Uterus (tissue), 4 donors: ENCODE data around the gene FLRT1. TPM values are rescaled to one million over a fixed set of nuclear protein-coding genes. Genes with fewer than 3 reads are reported as not detected.

Experiments
- DNase-seq, 2 donors: peaks; one replicate each; pipeline ENCODE4 v3.0.0-alpha.2; 2019 to 2020
- H3K27ac ChIP-seq, 2 donors: fragments of 200-600 bp; sonication (generic); 1 replicate in 1 of 2; 2 replicates in 1 of 2; pipeline ENCODE4 v1.5.1; 2016 to 2018
- H3K27me3 ChIP-seq, 2 donors: fragments of 200-600 bp; sonication (generic); one replicate each; pipeline ENCODE4 v1.5.1; 2018 to 2019; ENCODE audit warnings: control low read depth in 1 of 2
- H3K36me3 ChIP-seq, 2 donors: fragments of 200-600 bp; sonication (generic); one replicate each; pipeline ENCODE4 v1.5.1; 2019; ENCODE audit warnings: control low read depth in 1 of 2
- H3K4me1 ChIP-seq, 2 donors: fragments of 200-600 bp; sonication (generic); one replicate each; pipeline ENCODE4 v1.5.1; 2018 to 2019; ENCODE audit warnings: control low read depth in 1 of 2
- H3K4me3 ChIP-seq, 2 donors: fragments of 200-600 bp; sonication (generic); 1 replicate in 1 of 2; 2 replicates in 1 of 2; pipeline ENCODE4 v1.5.1; 2018 to 2019; ENCODE audit warnings: mild to moderate bottlenecking in 1 of 2
- H3K9me3 ChIP-seq, 2 donors: fragments of 200-600 bp; sonication (generic); one replicate each; pipeline ENCODE4 v1.5.1; 2019; ENCODE audit warnings: control low read depth in 1 of 2
- POLR2A ChIP-seq, 2 donors: fragments of 450-650 bp; IDR thresholded peaks; one replicate each; pipeline ENCODE4 v1.6.1; 2016; ENCODE audit warnings: antibody characterized with exemption in 2 of 2, mild to moderate bottlenecking in 1 of 2, moderate library complexity in 1 of 2
- intact Hi-C: fragments of 100-400 bp; cut with DNase I; formaldehyde crosslinking; loops from one replicate; pipeline ENCODE4 v1.15.1; 2023; ENCODE audit warnings: low total_unique reads
- total RNA-seq, 4 donors: library from RNA; depleted of rRNA in 3 of 4; stranded (reverse); fragments of >200 nt in 3 of 4; gene quantifications; one replicate each; pipeline versions ENCODE4 v1.1.0 to v1.2.4, GENCODE V29; 2014 to 2023
- TF ChIP-seq, protein P1 (sequence below), 4 experiments: fragments of 200-600 bp in 2 of 4; fragments of 450-650 bp in 2 of 4; sonication (generic) in 2 of 4; IDR thresholded peaks; one replicate each; pipeline ENCODE4 v1.5.1; 2016 to 2019; ENCODE audit warnings: antibody characterized with exemption in 4 of 4, mild to moderate bottlenecking in 2 of 4, moderate library complexity in 1 of 4
- donor health status: DM: yes; HTN: yes; CAD: no.

FLRT1 gene
- total RNA-seq, 4 donors from 2014 or later: 0.26 to 7.3 (median 1.9) TPM; not detected in 1

DNA sequence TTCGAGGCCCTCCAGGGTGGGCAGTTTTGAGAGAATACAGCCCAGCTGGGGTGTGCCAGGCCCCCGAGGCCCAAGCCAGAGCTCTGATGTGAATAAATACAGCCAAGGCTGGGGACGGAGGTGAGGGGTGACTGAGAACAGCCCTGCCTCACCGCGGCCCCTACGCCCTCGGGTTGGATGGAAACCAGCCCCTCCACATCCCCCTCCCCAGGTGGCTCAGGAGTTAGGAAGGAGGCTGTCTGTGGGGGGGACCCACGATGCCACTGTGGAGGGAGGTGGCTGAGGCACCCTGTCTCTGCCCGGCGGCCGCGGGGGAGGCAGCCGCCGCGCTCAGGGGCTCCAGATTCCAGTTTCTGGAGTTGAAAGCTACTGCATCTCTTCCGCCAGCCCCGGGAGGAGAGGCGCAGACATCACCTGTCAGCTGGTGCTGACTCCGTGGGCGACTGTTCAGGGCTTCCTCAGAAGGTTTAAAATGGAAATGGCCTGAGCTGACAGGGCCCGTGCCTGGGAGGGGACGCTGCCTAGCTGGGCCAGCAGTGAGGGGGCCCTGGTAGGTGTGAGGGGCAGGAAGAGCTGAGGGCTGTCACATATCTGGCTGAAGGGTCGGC lies 1.4 kb downstream of the FLRT1 start:
- Histone ChIP-seq H3K27ac (peak overlapping the region; percentile 32 to 61), H3K27me3 (no peaks in the 10 kb centered on the region), H3K9me3 (no peaks in the 10 kb centered on the region), H3K4me1 (no peaks in the 10 kb centered on the region), H3K4me3 (peak overlapping the region in 1 of 2 donors; percentile 18), H3K36me3 (no peaks in the 10 kb centered on the region)
- no peak for TF ChIP-seq POLR2A (IDR thresholded peaks at IDR 0.05)
- TF ChIP-seq, protein P1, sequence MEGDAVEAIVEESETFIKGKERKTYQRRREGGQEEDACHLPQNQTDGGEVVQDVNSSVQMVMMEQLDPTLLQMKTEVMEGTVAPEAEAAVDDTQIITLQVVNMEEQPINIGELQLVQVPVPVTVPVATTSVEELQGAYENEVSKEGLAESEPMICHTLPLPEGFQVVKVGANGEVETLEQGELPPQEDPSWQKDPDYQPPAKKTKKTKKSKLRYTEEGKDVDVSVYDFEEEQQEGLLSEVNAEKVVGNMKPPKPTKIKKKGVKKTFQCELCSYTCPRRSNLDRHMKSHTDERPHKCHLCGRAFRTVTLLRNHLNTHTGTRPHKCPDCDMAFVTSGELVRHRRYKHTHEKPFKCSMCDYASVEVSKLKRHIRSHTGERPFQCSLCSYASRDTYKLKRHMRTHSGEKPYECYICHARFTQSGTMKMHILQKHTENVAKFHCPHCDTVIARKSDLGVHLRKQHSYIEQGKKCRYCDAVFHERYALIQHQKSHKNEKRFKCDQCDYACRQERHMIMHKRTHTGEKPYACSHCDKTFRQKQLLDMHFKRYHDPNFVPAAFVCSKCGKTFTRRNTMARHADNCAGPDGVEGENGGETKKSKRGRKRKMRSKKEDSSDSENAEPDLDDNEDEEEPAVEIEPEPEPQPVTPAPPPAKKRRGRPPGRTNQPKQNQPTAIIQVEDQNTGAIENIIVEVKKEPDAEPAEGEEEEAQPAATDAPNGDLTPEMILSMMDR (IDR thresholded peaks at IDR 0.05): no peak
- DNase-seq: no peak
- intact Hi-C loops: no loop called here

- Histone ChIP-seq H3K36me3 (no peaks in the 10 kb centered on the region), H3K27ac (no peak overlapping the region), H3K4me3 (no peak overlapping the region), H3K9me3 (no peaks in the 10 kb centered on the region), H3K4me1 (no peaks in the 10 kb centered on the region), H3K27me3 (no peaks in the 10 kb centered on the region)
- intact Hi-C loops: no loop called here
- no peak for DNase-seq
- TF ChIP-seq, protein P1 (IDR thresholded peaks at IDR 0.05): no peak
- no peak for TF ChIP-seq POLR2A (IDR thresholded peaks at IDR 0.05)
Observed at GRCh38 chr11:64038500-64038899, 2.8 kb downstream of the FLRT1 start.

DNA sequence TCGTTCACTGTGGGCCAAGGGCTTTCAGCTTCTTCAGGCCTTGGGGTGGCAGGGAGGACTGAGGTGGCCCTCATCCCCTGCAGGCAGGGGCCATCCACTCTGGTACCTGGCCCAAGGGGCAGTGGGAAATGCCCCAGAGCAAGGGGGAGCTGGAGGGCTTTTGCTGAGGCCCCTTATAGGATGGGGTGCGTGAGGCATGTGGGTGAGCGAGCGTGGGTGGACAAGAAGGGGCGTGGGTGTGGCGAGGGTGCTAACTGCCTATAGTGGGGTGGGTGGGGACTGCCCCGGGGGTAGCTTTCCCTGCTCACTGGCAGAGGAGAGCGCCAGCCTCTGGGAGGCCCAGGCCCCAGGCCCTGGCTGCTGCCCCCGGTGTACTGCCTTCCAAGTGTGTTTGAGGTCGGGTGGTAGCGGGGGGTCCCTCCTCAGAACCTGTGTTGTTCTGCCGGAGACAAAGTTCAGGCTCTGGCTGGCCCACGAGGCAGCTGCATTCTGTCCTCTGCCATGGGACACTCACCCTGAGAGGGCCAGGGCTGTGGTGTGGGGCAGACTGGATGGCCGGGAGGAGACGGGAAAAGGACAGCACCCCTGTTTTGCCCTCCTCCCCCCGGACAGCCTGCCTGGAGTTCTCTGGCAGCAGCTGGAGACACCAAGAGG lies 3.4 kb downstream of the FLRT1 start:
- Histone ChIP-seq H3K27ac (no peak overlapping the region), H3K9me3 (no peaks in the 10 kb centered on the region), H3K4me3 (no peak overlapping the region), H3K36me3 (no peaks in the 10 kb centered on the region), H3K4me1 (no peaks in the 10 kb centered on the region), H3K27me3 (no peaks in the 10 kb centered on the region)
- TF ChIP-seq, protein P1 (IDR thresholded peaks at IDR 0.05): no peak
- TF ChIP-seq POLR2A (IDR thresholded peaks at IDR 0.05): no peak
- no peak for DNase-seq
- intact Hi-C loops: no loop called here

DNA sequence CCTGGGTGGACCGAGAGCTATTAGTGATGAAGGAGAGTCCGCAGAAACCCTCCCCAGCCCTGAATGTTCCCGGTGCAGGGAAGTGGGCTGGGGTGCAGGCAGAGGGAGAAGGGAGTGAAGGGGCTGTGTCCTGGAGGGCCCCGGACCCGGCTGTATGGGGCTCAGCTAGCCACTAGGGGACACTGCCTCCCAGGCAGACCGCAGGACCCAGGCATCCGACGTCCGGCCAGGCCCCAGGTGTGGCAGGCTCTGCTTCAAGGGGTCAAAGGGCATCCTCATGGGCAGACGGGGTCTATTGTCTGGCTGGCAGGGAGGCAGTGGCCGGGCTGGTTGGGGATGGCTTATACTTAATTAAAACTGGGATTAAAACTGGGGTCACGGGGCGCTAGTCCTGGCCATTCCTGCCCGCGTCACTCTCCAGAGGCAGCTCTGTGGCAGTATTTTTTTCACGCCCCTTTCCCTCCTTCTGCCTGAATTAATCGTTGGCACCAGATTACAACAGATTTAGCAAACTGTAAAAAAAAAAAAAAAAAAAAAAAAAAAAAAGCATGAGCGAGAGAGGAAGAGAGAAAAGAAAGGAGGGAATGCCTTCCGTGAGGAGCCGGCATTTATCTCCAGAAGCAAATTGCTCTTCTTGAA lies 5.1 kb downstream of the FLRT1 start:
- Histone ChIP-seq H3K4me1 (no peaks in the 10 kb centered on the region), H3K27me3 (no peaks in the 10 kb centered on the region), H3K36me3 (no peaks in the 10 kb centered on the region), H3K27ac (no peak overlapping the region), H3K4me3 (no peak overlapping the region), H3K9me3 (no peaks in the 10 kb centered on the region)
- TF ChIP-seq, protein P1 (IDR thresholded peaks at IDR 0.05): peak in 1 of 4 experiments; percentile 40
- TF ChIP-seq POLR2A (IDR thresholded peaks at IDR 0.05): no peak
- intact Hi-C loops: no loop called here
- no peak for DNase-seq

DNA sequence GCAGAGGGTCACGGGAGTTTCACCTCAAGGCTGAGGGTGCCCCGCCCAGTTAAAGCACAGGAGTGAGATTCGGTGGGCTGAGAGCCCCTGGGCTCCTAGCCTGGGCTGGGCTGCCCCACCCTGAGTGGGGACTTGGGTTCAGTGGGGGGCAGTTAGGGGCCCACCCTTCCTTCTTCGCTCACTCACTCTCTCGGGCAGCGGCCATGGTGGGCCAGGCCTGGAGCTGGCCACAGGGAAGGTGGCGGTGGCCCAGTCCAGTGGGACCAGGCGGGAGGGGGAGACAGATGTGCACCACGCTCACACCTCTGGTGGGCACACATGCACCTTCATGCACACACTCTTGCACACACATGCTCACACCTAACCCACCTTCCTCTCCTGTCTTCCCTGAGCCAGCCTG lies 6.1 kb downstream of the FLRT1 start:
- intact Hi-C loops: no loop called here
- DNase-seq: no peak
- H3K4me1 ChIP-seq: no peaks in the 10 kb centered on the region
- H3K4me3 ChIP-seq: no peak overlapping the region
- no peaks in the 10 kb centered on the region for H3K36me3 ChIP-seq
- H3K27me3 ChIP-seq: no peaks in the 10 kb centered on the region
- H3K9me3 ChIP-seq: no peaks in the 10 kb centered on the region
- H3K27ac ChIP-seq: no peak overlapping the region
- no peak for TF ChIP-seq POLR2A (IDR thresholded peaks at IDR 0.05)
- TF ChIP-seq, protein P1 (IDR thresholded peaks at IDR 0.05): no peak
